Activated T-helper 1 cell treated with anti-CD3 and anti-CD28 coated beads, Interleukin-12 subunit alpha, Interleukin-12 subunit beta, Interleukin-2, Interleukin-4 antibody, amounts not matched to agents 30 ng/mL and 10 ng/mL and 1 ng/mL, durations not matched to agents 14 hours and 24 hours and 36 hours (primary cell): ENCODE measurements around the gene S100A10. TPM values are rescaled to one million over a fixed set of nuclear protein-coding genes. Genes with fewer than 3 reads are reported as not detected.

Source experiments
- DNase-seq: peaks from one replicate; pipeline ENCODE4 v3.0.0; 2021; ENCODE audit warnings: low spot score
- H3K27ac Mint-ChIP-seq: one replicate; pipeline ENCODE4 v1.8.0; 2021; ENCODE audit warnings: mild to moderate bottlenecking, mixed read lengths
- H3K27me3 Mint-ChIP-seq: one replicate; pipeline ENCODE4 v1.8.0; 2022; ENCODE audit warnings: mild to moderate bottlenecking, moderate library complexity, mixed read lengths; ENCODE audit not compliant: insufficient read depth
- H3K36me3 Mint-ChIP-seq: one replicate; pipeline ENCODE4 v1.8.0; 2021; ENCODE audit warnings: low read depth, mixed read lengths
- H3K4me1 Mint-ChIP-seq: one replicate; pipeline ENCODE4 v1.8.0; 2021; ENCODE audit warnings: low read depth, mixed read lengths
- H3K4me3 Mint-ChIP-seq: one replicate; pipeline ENCODE4 v1.8.0; 2021; ENCODE audit warnings: mild to moderate bottlenecking, moderate library complexity, mixed read lengths
- H3K9me3 Mint-ChIP-seq: one replicate; pipeline ENCODE4 v1.8.0; 2021; ENCODE audit warnings: mixed read lengths
- intact Hi-C: fragments of 100-400 bp; cut with micrococcal nuclease; formaldehyde crosslinking; loops from one replicate; pipeline ENCODE4 v1.15.1; 2024
- total RNA-seq: library from RNA; stranded (reverse); gene quantifications from 2 replicates; pipeline ENCODE4 v1.2.3, GENCODE V29; 2022

S100A10 gene
- total RNA-seq, 1 donor from 2014 or later, result 105 TPM

- intact Hi-C loops, result no loop called here
- Mint-ChIP-seq H3K36me3 (no peaks in the 10 kb centered on the region), H3K27me3 (peaks cover 12% of the 10 kb centered on the region), H3K27ac (no peak overlapping the region), H3K4me3 (no peak overlapping the region), H3K9me3 (no peaks in the 10 kb centered on the region), H3K4me1 (peaks cover 12% of the 10 kb centered on the region)
- no peak for DNase-seq
Observed at GRCh38 chr1:151963288-151963687, 30.4 kb downstream of the S100A10 start.

GRCh38 chr1:151961833-151962232 is 31.8 kb downstream of the S100A10 start:
- H3K36me3 Mint-ChIP-seq, result no peaks in the 10 kb centered on the region
- no peak for DNase-seq
- H3K9me3 Mint-ChIP-seq, result no peaks in the 10 kb centered on the region
- H3K4me3 Mint-ChIP-seq, result no peak overlapping the region
- no peak overlapping the region for H3K27ac Mint-ChIP-seq
- intact Hi-C loops, result no loop called here
- peaks cover 5% of the 10 kb centered on the region for H3K4me1 Mint-ChIP-seq
- H3K27me3 Mint-ChIP-seq, result peaks cover 15% of the 10 kb centered on the region

- DNase-seq, result no peak
- Mint-ChIP-seq H3K4me3 (no peak overlapping the region), H3K4me1 (peaks cover 5% of the 10 kb centered on the region), H3K36me3 (no peaks in the 10 kb centered on the region), H3K27ac (no peak overlapping the region), H3K9me3 (no peaks in the 10 kb centered on the region), H3K27me3 (peaks cover 15% of the 10 kb centered on the region)
- intact Hi-C loops, result no loop called here
Observed at GRCh38 chr1:151960780-151961513, 32.7 kb downstream of the S100A10 start.

- Mint-ChIP-seq H3K27ac (no peak overlapping the region), H3K4me3 (no peak overlapping the region), H3K27me3 (peaks cover 15% of the 10 kb centered on the region), H3K36me3 (no peaks in the 10 kb centered on the region), H3K4me1 (peaks cover 5% of the 10 kb centered on the region), H3K9me3 (no peaks in the 10 kb centered on the region)
- no peak for DNase-seq
- intact Hi-C loops, result no loop called here
Observed at GRCh38 chr1:151958959-151959358, 34.7 kb downstream of the S100A10 start.

GRCh38 chr1:151956957-151957497 is 36.6 kb downstream of the S100A10 start:
- H3K36me3 Mint-ChIP-seq, result no peaks in the 10 kb centered on the region
- intact Hi-C loops, result no loop called here

GRCh38 chr1:151953409-151954094 is 40.1 kb downstream of the S100A10 start:
- Mint-ChIP-seq H3K4me1 (no peaks in the 10 kb centered on the region), H3K4me3 (no peak overlapping the region), H3K36me3 (no peaks in the 10 kb centered on the region), H3K27me3 (peaks cover 11% of the 10 kb centered on the region), H3K27ac (no peak overlapping the region), H3K9me3 (no peaks in the 10 kb centered on the region)
- intact Hi-C loops, result no loop called here
- no peak for DNase-seq

More at GRCh38 chr1:151956957-151957497, 36.6 kb downstream of the S100A10 start:
- H3K4me3 Mint-ChIP-seq, result no peak overlapping the region
- peaks cover 5% of the 10 kb centered on the region for H3K4me1 Mint-ChIP-seq
- H3K27me3 Mint-ChIP-seq, result peaks cover 8% of the 10 kb centered on the region
- no peak for DNase-seq
- H3K27ac Mint-ChIP-seq, result no peak overlapping the region
- no peaks in the 10 kb centered on the region for H3K9me3 Mint-ChIP-seq

- no peaks in the 10 kb centered on the region for H3K36me3 Mint-ChIP-seq
- no peak for DNase-seq
- H3K9me3 Mint-ChIP-seq, result no peaks in the 10 kb centered on the region
- no peaks in the 10 kb centered on the region for H3K4me1 Mint-ChIP-seq
- intact Hi-C loops, result no loop called here
- peaks cover 8% of the 10 kb centered on the region for H3K27me3 Mint-ChIP-seq
- H3K27ac Mint-ChIP-seq, result no peak overlapping the region
- no peak overlapping the region for H3K4me3 Mint-ChIP-seq
Observed at GRCh38 chr1:151952811-151953210, 40.8 kb downstream of the S100A10 start.

GRCh38 chr1:151949371-151950193 is 44.1 kb downstream of the S100A10 start:
- intact Hi-C loops, result no loop called here
- H3K4me1 Mint-ChIP-seq, result peaks cover 25% of the 10 kb centered on the region
- no peak overlapping the region for H3K4me3 Mint-ChIP-seq
- no peak overlapping the region for H3K27ac Mint-ChIP-seq
- DNase-seq, result no peak
- peaks cover 6% of the 10 kb centered on the region for H3K27me3 Mint-ChIP-seq
- peaks cover 1% of the 10 kb centered on the region for H3K36me3 Mint-ChIP-seq
- H3K9me3 Mint-ChIP-seq, result no peaks in the 10 kb centered on the region

- DNase-seq, result no peak
- no peak overlapping the region for H3K27ac Mint-ChIP-seq
Observed at GRCh38 chr1:151948506-151948905, 45.2 kb downstream of the S100A10 start.

GRCh38 chr1:151947140-151947539 is 46.5 kb downstream of the S100A10 start:
- peaks cover 1% of the 10 kb centered on the region for H3K36me3 Mint-ChIP-seq
- H3K9me3 Mint-ChIP-seq, result no peaks in the 10 kb centered on the region
- peak overlapping the region; percentile 88 for H3K27ac Mint-ChIP-seq
- intact Hi-C loops, result no loop called here
- DNase-seq, result no peak
- peaks cover 4% of the 10 kb centered on the region for H3K27me3 Mint-ChIP-seq
- H3K4me3 Mint-ChIP-seq, result no peak overlapping the region
- peaks cover 38% of the 10 kb centered on the region for H3K4me1 Mint-ChIP-seq

More at GRCh38 chr1:151948506-151948905, 45.2 kb downstream of the S100A10 start:
- Mint-ChIP-seq H3K4me3 (no peak overlapping the region), H3K27me3 (peaks cover 6% of the 10 kb centered on the region), H3K9me3 (no peaks in the 10 kb centered on the region), H3K4me1 (peaks cover 30% of the 10 kb centered on the region), H3K36me3 (peaks cover 1% of the 10 kb centered on the region)
- intact Hi-C loops, result no loop called here

GRCh38 chr1:151945725-151946722 is 47.6 kb downstream of the S100A10 start:
- H3K27ac Mint-ChIP-seq, result peak overlapping the region; percentile 88
- peaks cover 1% of the 10 kb centered on the region for H3K27me3 Mint-ChIP-seq
- H3K4me1 Mint-ChIP-seq, result peaks cover 49% of the 10 kb centered on the region
- peak; percentile 77 for DNase-seq
- peaks cover 1% of the 10 kb centered on the region for H3K36me3 Mint-ChIP-seq
- H3K9me3 Mint-ChIP-seq, result no peaks in the 10 kb centered on the region
- peak overlapping the region; percentile 58 for H3K4me3 Mint-ChIP-seq
- intact Hi-C loops, result loop anchor here (1.0 kb wide), 2 partner anchors 22 to 38 kb away; no protein-coding TSS in a partner anchor
